ENCODE results near the gene PCBP3. TPM values are rescaled to one million over a fixed set of nuclear protein-coding genes. Genes with fewer than 3 reads are reported as not detected.
"Not testable (repeated sequence)": the region's sequence is repeated elsewhere in the genome, so short reads cannot be mapped to it uniquely, and the experiment has no call there.

The PCBP3 gene
- total RNA-seq, 2 experiments from 2014 or later: 3.4 to 3.8 TPM

GRCh38 chr21:45607021-45607908, 36.3 kb upstream of the PCBP3 start:
- no peak overlapping the region for H3K4me3 ChIP-seq (ENCODE audit: low read length)
- H3K36me3 ChIP-seq (ENCODE audit: insufficient read depth, low read length): peaks cover 2% of the 10 kb centered on the region
- Mint-ChIP-seq H3K4me3 (peak overlapping the region; percentile 52), H3K4me1 (ENCODE audit: low read depth) (peaks cover 19% of the 10 kb centered on the region), H3K27ac (peak overlapping the region; percentile 82), H3K36me3 (ENCODE audit: low read depth) (no peaks in the 10 kb centered on the region), H3K27me3 (no peaks in the 10 kb centered on the region), H3K9me3 (peaks cover 11% of the 10 kb centered on the region)
- H3K27ac ChIP-seq (ENCODE audit: low read depth in 1 of 2, low read length in 2 of 2): peak overlapping the region in 1 of 2 donors; percentile 50
- ChIA-PET CTCF (no interaction called here), POLR2A (no interaction called here)
- DNase-seq (peak in 13 of 14 experiments; percentile 32 to 87 (median 52)), ATAC-seq (ENCODE audit: poor library complexity) (peak; percentile 86)
- no peaks in the 10 kb centered on the region for H3K27me3 ChIP-seq (ENCODE audit: control insufficient read depth in 1 of 2, insufficient read depth in 2 of 2, low read length in 2 of 2)
- TF ChIP-seq CTCF (IDR thresholded peaks at IDR 0.05): no peak
- intact Hi-C loops (cut with DNase I, micrococcal nuclease): loop anchor here in 1 of 2 experiments (2.0 kb wide), 1 partner anchor 14 kb away; no protein-coding TSS in a partner anchor
- H3K9me3 ChIP-seq (ENCODE audit: control insufficient read depth in 1 of 2, insufficient read depth in 1 of 2, low read length in 2 of 2): peaks cover 6 to 22% of the 10 kb centered on the region in 2 experiments
- peaks cover 27% of the 10 kb centered on the region for H3K4me1 ChIP-seq (ENCODE audit: insufficient read depth, low read length)

- ChIA-PET CTCF (no interaction called here), POLR2A (no interaction called here)
- Histone ChIP-seq H3K4me1 (ENCODE audit: insufficient read depth, low read length) (peaks cover 27% of the 10 kb centered on the region), H3K9me3 (ENCODE audit: control insufficient read depth in 1 of 2, insufficient read depth in 1 of 2, low read length in 2 of 2) (peaks cover 5 to 17% of the 10 kb centered on the region in 2 experiments), H3K27me3 (ENCODE audit: control insufficient read depth in 1 of 2, insufficient read depth in 2 of 2, low read length in 2 of 2) (no peaks in the 10 kb centered on the region), H3K27ac (ENCODE audit: low read depth in 1 of 2, low read length in 2 of 2) (no peak overlapping the region), H3K36me3 (ENCODE audit: insufficient read depth, low read length) (peaks cover 4% of the 10 kb centered on the region), H3K4me3 (ENCODE audit: low read length) (no peak overlapping the region)
- intact Hi-C loops (cut with DNase I, micrococcal nuclease): loop anchor here in 1 of 2 experiments (2.0 kb wide), 1 partner anchor 15 kb away; no protein-coding TSS in a partner anchor
- Mint-ChIP-seq H3K9me3 (peaks cover 9% of the 10 kb centered on the region), H3K27ac (peak overlapping the region; percentile 82), H3K36me3 (ENCODE audit: low read depth) (no peaks in the 10 kb centered on the region), H3K4me3 (no peak overlapping the region), H3K27me3 (no peaks in the 10 kb centered on the region), H3K4me1 (ENCODE audit: low read depth) (peaks cover 19% of the 10 kb centered on the region)
- no peak for TF ChIP-seq CTCF (IDR thresholded peaks at IDR 0.05)
- ATAC-seq (ENCODE audit: poor library complexity) (no peak), DNase-seq (no peak)
These were observed 35.6 kb upstream of the PCBP3 start for GRCh38 chr21:45607909-45608295.

GRCh38 chr21:45608747-45609470, 34.6 kb upstream of the PCBP3 start:
- H3K27me3 Mint-ChIP-seq; H3K9me3 ChIP-seq (ENCODE audit: control insufficient read depth in 1 of 2, insufficient read depth in 1 of 2, low read length in 2 of 2); H3K36me3 Mint-ChIP-seq (ENCODE audit: low read depth); H3K9me3 Mint-ChIP-seq; H3K27ac ChIP-seq (ENCODE audit: low read depth in 1 of 2, low read length in 2 of 2); POLR2A ChIA-PET; intact Hi-C loops (cut with DNase I, micrococcal nuclease); H3K4me3 Mint-ChIP-seq; H3K36me3 ChIP-seq (ENCODE audit: insufficient read depth, low read length); H3K4me3 ChIP-seq (ENCODE audit: low read length); CTCF ChIA-PET; H3K27me3 ChIP-seq (ENCODE audit: control insufficient read depth in 1 of 2, insufficient read depth in 2 of 2, low read length in 2 of 2): not testable (repeated sequence)
- H3K27ac Mint-ChIP-seq: peak overlapping the region; percentile 82
- ATAC-seq (ENCODE audit: poor library complexity) (peak; percentile 68), DNase-seq (peak in 7 of 14 experiments; percentile 24 to 79 (median 53))
- H3K4me1 ChIP-seq (ENCODE audit: insufficient read depth, low read length): peaks cover 34% of the 10 kb centered on the region
- peaks cover 25% of the 10 kb centered on the region for H3K4me1 Mint-ChIP-seq (ENCODE audit: low read depth)

- peak in 1 of 14 experiments; percentile 31 for DNase-seq
- H3K9me3 ChIP-seq (ENCODE audit: control insufficient read depth in 1 of 2, insufficient read depth in 1 of 2, low read length in 2 of 2); H3K9me3 Mint-ChIP-seq; ATAC-seq (ENCODE audit: poor library complexity); H3K4me3 Mint-ChIP-seq; POLR2A ChIA-PET; H3K27ac ChIP-seq (ENCODE audit: low read depth in 1 of 2, low read length in 2 of 2); H3K27me3 ChIP-seq (ENCODE audit: control insufficient read depth in 1 of 2, insufficient read depth in 2 of 2, low read length in 2 of 2); CTCF ChIA-PET; H3K4me3 ChIP-seq (ENCODE audit: low read length); H3K27ac Mint-ChIP-seq; H3K27me3 Mint-ChIP-seq; H3K36me3 ChIP-seq (ENCODE audit: insufficient read depth, low read length); H3K36me3 Mint-ChIP-seq (ENCODE audit: low read depth): not testable (repeated sequence)
- intact Hi-C loops (cut with DNase I, micrococcal nuclease): loop anchor here in 1 of 2 experiments (10.0 kb wide), 1 partner anchor 155 kb away; no protein-coding TSS in a partner anchor
- peaks cover 42% of the 10 kb centered on the region for H3K4me1 ChIP-seq (ENCODE audit: insufficient read depth, low read length)
- H3K4me1 Mint-ChIP-seq (ENCODE audit: low read depth): peaks cover 27% of the 10 kb centered on the region
These were observed 33.9 kb upstream of the PCBP3 start for GRCh38 chr21:45609616-45610015.

All from CD4-positive, alpha-beta T cell (primary cell).